SW 1271 (cell line): Measurements from ENCODE around the gene IP6K1.
"Not testable (repeated sequence)": the region's sequence is repeated elsewhere in the genome, so short reads cannot be mapped to it uniquely, and the experiment has no call there.

Experiments used
- DNase-seq, 2 experiments: peaks; one replicate each; lab custom pipeline; 2025; lab: John Stamatoyannopoulos, UW

IP6K1 gene

DNA sequence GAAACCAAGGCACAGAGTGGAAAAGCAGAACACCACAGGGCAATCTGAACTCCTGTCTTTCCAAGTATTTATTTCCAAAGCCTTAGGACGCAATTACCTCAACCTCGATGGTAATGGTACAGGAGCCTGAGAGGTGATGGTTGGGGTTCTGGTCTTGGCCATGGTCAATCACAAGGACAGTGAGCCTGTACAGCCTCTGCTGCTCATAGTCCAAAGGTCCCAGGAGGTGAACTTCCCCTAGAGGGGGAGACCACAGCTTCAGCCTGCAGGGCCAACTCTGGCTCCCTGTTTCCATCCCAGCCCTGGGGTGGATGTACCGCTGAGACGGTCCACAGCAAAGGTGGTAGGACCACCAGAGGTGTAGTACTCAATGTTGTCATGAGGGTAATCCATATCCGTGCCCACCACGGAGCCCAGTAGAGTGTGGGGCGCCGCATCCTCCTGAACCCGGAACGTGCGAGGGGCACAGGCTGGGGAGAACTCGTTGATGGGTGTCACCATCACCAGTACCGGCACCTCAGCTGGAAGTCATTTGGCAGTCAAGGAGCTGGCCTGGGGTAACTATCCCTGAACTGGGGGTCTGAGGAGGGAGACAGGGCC lies 7.2 kb upstream of the IP6K1 start:
- no peak for DNase-seq

DNA sequence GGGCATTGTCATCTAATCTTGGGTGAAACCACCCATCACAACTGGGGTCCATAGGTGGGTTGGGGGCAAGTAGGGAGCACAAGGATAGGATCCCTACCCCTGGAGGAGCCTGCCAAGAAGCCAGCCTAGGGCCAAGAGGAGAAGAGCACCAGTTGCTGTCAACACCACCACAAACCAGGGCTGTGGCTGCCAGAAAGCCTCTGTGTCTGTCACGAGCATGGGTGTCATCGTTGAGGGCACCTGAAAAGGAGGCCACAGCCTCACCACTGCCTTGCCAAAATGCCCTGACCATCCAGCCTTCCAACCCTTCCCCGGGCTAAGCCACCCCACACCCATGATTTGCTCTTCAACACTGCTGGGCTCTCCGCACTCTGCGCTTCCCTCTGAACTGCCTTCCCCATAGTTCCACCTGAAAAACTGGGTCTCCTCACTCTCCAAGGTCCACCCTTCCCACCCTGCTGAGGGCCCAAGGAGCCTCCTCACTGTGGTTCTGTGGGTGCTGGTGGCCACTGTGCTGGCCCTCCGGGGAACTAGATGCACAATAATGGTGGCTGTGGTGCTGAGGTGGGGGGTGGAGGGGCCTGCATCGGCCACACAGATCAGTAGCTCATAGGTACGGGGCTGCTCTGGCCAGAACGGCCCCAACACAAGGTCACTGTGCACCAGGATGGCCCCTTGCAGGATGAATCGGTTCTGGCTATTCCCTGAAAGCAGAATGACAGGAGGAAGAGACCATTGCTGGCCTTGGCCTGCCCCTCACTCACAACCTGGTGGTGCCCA lies 6.2 kb upstream of the IP6K1 start:
- DNase-seq: no peak

DNA sequence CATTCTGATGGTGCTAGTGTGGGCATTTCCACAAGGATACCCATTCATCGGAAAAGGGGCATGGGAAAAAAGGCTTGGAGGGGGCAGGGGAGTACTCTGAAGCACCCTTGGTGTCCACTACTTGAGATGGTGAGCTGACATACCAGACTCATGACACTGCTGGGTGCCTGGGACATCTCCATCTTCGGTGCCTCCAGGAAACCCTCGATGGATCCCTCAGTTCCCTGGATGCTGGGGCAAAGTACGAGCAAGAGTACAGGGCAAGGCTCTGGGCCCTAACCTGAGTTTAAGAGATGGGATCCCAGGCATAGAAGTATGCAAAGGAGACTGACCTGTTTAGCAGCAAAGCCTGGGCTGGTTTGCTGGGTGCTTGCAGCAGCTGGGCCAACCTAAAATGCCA lies 5.2 kb upstream of the IP6K1 start:
- DNase-seq: no peak

DNA sequence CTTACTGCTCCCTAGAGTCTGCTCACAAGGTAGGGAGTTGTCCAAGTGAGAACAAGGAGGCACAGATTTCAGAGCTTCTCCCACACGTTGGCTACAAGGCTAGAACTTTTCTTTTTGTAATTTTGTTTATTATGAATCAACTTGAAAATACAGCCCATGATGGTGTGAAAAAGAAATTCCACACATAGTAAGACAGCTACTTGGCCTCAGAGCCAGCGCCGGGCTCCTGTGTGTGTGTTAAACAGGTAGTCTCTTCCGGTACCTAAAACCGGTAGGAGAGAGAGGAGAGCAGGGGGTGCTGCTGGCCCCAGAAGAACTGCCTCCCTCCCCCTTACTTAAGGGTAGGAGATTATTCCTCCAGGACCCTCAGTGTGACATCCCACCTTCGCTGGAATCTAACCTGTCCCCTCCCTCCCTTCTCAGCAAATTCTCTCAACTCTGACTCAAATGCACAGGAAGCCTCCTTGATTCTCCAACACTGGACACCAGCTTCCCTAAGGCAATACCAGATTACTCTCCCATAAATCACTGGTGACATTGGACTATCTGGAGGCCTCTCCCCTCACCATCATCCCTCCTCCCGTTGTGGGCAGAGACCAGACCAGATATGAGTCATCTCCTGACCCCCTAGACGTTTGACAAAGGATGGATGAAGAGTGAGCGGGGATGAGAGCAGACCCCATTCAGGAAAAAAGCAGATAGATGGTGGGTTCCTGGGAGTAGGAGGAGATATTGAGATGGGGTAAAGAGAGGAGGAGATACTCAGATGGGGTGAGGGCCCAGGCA lies 4.5 kb upstream of the IP6K1 start:
- DNase-seq: no peak

DNA sequence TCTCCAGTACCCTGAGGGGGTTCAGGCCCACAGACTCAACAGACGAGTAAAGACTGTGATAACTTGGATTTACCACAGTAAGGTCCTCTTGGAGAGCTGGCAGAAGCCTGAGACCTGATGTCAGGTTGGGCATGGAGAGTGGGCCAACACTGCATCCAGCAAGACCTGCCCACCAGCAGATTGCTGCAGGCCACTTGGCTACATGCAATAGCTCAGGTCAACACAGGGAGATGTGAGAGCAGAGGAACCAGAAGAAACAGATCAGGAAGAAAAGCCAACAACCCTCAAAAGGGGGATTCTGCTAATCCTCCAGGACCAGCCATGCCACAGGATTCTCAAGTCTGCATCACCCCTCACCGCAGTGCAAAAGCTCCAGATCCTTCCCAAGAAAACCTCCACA lies 1.7 kb upstream of the IP6K1 start:
- DNase-seq: no peak

DNA sequence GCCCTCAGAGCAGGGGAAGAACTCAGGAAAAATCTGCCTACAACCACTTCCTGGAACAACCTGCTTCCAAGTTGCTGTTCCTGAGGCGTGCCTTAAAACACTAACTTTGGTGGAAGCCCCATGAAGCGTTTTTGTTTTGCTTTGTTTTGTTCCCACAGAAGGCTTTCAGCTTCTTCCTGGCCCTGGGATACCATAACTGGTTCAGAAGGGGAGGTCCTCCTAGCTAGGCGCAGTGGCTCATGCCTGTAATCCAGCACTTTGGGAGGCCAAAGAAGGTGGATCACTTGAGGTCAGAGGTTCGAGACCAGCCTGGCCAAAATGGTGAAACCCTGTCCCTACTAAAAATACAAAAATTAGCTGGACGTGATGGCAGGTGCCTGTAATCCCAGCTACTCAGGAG lies 1.2 kb upstream of the IP6K1 start:
- DNase-seq: no peak

DNA sequence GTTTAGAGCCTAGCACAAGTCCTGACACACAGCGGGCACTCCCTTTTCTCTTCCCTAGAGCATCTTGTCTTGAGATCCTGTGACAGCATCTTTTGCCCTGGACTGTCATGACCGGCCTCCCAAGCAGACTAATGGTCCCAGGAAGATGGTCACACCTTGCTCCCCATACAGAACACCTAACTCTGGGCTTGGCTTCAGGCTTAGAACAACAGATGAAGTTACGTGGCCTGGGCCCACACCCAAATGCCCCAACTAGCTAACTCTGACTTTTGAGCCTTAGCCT lies 781 bp upstream of the IP6K1 start:
- no peak for DNase-seq

DNA sequence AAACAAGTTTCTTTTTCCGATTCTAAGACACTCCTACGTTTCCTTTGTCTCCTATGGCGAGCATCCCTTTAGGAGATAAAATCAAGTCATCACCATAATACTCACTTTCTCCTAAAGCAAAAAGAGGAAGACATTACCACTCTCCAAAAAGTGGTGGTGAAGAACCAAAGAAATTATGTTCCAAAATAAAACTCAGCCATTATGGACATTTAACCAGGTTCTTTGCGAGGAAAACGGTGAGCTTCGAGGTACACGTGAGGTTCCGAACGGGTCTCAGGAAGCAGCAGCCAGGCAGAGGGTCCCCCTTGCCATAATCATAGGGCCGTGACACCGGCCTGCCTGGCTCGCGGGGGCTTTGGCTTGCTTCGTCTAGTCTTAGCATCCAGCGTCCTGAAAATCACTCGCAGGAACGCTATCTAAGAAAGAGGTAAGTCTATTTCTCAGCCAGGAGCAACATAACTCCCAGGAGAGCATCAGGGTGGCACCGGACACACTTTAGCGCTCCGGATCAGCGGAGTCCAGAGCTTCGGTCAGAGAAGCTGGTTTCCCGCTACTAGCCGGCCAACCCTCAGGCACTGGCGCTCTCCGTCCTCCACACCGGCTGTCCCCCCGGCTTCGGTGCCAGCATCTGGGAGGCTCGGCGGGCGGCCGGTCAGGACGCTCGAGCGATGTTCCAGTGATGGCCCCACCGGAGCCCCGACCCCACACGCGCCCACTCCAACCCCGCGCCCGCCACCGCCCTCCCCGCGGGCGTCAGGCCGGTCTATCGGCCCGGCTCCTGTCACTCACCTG lies 581 bp downstream of the IP6K1 start:
- peak in 1 of 2 experiments; percentile 8 for DNase-seq

DNA sequence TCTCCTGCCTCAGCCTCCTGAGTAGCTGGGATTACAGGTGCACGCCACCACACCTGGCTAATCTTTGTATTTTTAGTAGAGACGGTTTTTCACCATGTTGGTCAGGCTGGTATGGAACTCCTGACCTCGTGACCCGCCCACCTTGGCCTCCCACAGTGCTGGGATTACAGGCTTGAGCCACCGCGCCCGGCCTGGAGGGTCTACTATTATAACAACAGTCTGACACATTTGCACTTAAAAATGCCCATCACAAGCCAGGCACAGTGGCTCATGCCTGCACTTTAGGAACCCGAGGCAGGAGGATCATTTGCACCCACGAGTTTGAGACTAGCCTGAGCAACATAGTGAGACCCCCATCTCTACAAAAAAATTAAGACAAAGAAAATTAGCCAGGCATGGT lies 4.1 kb downstream of the IP6K1 start:
- DNase-seq: not testable (repeated sequence)

DNA sequence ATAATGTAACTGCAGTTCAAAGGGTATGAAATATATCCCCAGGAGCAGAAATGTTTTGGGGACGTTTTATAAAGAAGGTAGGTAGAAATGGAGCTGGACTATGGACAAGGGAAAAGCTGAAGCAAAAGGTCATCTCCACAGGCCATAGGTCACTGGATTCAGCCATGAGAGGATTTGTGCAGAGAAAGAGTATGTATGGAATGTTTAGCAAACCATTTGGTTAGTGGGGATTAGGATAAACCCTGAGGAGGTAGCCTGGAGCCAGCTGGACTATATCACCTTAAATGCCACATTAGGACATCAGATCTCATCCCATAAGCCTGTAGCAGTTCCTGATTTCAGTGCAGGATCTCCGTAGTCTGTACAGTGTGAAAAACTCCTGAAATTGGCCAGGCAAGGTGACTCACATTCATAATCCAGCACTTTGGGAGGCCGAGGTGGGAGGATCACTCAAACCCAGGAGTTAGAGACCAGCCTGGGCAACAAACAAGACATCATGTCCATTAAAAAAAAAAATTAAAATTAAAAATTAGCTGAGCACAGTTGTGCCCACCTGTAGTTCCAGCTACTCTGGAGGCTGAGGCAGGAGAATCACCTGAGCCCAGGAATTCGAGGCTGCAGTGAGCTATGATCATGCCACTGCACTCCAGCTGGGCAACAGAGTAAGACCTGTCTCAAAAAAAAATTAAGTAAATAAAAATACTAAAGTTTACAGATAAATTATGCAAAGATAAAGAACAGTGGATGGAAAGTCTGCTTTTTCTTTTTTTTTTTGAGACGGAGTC lies 4.7 kb downstream of the IP6K1 start:
- DNase-seq: no peak

DNA sequence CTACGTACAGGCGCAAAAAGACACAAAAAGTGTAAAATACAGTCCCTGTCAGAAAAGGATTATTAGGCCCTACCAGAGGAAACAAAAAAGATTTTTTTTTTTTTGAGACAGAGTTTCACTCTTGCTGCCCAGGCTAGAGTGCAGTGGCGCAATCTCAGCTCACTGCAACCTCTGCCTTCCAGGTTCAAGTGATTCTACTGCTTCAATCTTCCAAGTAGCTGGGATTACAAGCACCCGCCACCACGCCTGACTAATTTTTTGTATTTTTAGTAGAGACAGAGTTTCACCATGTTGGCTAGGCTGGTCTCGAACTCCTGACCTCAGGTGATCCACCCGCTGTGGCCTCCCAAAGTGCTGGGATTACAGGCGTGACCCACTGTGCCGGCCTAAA lies 5.4 kb downstream of the IP6K1 start:
- not testable (repeated sequence) for DNase-seq

DNA sequence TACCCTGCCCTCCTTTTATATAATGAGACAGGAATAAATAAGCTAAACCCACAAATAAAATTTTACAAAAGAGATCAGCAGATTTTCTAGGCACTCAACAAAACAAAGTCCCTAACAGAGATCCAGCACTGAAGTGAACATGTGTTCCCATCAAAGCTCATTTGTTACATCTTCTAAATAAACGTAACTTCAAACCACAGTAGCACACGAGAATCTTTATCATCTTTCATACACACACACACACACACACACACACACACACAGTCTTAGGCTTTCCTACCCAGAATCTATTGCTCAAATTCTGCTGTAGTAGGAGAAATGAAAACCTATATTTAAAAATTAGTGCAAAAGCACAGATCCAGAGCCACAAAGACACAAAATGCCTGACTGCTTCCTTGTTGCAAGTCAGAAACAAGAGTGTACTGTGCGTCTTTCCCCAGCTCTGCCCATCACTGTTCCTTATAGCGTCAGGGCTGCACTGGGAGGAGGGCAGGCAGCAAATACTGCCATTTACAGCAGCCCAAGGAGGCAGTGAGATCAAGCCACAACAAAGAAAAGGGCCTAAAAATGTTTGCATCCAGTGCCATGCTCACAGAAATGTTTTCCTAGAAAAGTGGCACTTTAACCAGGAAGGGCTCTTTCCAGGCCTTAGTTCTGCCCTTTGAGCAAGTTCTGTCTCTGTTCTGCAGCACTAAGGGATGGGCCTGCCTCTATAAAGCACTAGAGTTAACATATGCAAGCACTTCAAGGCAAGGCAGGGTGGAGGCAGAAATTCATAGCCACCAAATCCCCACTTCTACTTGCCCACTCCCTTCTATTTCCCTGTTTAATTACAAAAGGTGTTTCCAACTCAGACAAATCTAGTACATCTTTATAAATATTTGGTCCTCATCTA lies 6.0 kb downstream of the IP6K1 start:
- DNase-seq: no peak

DNA sequence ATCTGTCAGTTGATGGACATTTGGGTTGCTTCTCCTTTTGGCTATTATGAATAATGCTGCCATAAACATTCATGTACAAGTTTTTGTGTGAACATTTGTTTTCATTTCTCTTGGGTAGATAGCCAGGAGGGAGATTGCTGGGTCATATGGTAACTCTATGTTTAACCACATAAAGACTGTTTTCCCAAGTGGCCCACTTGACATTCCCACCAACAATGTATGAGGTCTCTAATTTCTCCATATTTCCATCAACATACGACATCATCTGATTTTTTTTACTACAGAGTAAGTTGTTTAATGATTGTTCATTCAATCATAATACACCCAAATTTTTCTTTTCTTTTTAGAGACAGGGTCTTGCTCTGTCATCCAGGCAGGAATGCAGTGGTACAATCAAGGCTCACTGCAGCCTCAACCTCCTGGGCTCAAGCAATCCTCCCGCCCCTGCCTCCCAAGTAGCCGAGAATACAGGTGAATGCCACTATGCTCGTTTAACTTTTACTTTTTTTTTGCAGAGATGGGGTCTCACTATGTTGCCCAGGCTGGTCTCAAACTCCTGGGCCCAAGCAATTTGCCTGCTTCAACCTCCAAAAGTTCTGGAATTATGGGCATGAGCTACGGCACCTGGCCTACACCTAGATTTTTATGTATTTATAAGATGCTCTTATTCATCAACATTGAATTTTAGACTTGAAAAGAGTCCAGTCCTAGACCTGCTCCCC lies 6.8 kb downstream of the IP6K1 start:
- no peak for DNase-seq

DNA sequence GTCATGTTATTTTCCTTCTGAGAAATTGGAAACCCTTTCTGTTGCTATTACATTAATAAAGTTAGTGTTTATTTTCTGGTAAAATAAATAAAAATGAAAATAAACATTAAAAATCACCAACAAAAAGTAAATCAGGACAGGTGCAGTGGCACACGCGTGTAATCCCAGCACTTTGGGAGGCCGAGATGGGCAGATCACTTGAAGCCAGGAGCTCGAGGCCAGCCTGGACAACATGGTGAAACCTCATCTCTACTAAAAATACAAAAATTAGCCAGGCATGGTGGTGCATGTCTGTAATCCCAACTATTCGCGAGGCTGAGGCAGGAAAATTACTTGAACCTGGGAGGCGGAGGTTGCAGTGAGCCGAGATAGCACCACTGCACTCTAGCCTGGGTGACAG lies 10.2 kb downstream of the IP6K1 start:
- DNase-seq: not testable (repeated sequence)

DNA sequence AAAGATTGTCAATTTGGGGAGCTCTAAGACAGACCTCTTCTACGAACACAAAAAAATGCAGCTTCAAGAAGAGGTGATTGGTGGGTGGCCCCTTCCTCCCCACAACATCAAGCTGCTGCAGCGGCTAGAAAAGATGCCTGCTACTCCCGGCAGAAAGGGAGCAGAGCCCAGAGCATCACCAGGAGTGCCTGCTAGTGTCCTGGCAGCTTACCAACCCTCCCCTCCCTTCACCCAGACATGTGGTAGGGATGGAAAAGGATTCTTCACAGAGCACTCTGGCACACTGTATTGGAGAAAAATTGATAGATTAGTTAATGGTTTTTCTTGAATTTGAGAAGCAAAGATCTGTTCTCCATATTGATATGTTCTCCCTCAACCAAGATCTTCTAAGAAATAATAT lies 10.8 kb downstream of the IP6K1 start:
- DNase-seq: no peak

DNA sequence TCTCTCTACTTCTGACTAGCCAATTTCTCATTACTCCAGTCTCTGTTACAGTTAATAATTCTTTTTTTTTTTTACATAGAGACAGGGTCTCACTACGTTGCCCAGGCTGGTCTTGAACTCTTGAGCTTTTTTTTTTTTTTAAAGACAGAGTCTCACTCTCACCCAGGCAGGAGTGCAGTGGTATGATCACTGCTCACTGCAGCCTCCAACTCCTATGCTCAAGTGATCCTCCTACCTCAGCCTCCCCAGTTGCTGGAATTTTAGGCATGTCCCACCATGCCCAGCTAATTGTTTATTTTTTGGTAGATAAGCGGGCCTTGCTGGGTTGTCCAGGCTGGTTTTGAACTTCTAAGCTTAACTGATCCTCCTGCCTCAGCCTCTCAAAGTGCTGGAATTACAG lies 13.6 kb downstream of the IP6K1 start:
- no peak for DNase-seq

DNA sequence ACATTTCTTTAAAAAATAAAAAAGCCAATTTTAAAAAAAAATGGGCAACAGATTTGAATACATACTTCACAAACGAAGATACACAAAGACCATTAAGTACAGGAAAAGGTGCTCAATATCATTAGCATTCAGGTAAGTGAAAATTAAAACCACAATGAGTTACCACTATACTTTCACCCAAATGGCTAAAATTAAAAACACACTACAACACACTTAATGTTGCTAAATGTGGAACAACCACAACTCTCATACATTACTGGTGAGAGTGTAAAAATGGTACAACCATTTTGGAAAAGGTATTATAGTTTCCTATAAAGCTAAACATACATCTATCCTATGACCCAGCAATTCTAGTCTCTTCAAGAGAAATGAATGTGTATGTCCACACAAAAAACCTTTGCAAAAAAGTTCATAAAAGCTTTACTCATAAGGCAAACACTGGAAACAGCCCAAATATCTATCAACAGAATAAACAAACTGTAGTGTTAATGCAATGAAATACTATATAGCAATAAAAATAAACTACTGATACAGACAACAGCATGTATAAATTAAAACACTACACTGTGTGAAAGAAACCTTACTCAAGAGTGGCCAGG lies 14.9 kb downstream of the IP6K1 start:
- DNase-seq: no peak

DNA sequence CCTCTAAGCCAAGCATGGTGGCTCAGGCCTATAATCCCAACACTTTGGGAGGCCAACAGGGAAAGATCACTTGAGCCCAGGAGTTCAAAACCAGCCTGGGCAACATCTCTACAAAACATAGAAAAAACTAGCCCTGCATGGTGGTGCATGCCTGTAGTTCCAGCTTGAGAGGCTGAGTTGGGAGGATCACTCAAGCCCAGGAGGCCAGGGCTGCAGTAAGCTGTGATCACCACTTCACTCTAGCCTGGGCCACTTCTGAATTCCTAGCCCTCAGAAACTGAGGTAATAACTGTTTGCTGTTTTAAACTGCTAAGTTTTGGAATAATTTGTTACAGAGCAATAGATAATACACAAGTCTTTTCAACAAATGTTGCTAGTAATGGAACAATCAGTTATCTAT lies 16.4 kb downstream of the IP6K1 start:
- DNase-seq: no peak

DNA sequence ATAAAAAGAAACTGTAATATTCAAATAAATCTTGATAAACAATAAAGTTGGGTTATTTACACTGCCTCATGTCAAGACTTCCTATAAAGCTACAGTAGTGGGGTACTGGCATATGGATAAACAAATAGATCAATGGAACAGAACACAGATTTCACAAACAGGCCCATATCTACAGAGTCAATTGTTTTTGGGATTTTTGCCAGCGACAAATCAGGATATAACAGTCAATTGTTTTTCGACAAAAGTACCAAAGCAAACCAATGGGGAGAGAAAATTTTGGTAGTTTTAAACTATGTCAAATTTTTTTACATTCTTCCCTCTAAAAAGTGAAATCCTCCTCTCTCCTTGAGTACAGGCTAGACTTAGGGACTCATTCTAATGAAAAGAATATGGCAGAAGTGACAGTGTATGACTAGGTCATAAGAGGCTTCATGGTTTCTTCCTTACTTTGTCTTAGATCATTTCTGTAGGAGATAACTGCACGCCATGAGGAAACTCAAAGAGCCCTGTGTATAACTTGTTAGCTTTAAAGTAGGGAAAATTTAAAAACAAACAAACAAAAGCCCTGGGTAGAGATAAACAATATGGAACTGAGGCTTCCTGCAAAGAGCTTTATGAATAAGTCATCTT lies 16.9 kb downstream of the IP6K1 start:
- DNase-seq: no peak
